Common myeloid progenitor, CD34-positive (primary cell): Measurements from ENCODE around the gene PVALEF.

ENCODE experiments used
- CTCF ChIA-PET: fragments of 350-600 bp; sonication (Branson Sonifier 250); formaldehyde crosslinking; loops from one replicate; lab custom pipeline; 2021; ENCODE audit warnings: antibody characterized with exemption; lab: Charles Lee
- POLR2A ChIA-PET: fragments of 350-600 bp; sonication (Branson Sonifier 250); formaldehyde crosslinking; loops from one replicate; lab custom pipeline; 2021; ENCODE audit warnings: antibody characterized with exemption; lab: Charles Lee
- DNase-seq, 3 donors: peaks; one replicate each; pipeline versions ENCODE4 v3.0.0 to v3.0.0-alpha.2; 2013
- H3K27ac ChIP-seq, 2 experiments: 1 replicate in 1 of 2; 2 replicates in 1 of 2; pipeline ENCODE4 v1.7.0; 2013; ENCODE audit warnings: inconsistent platforms in 2 of 2, low read length in 2 of 2, mild to moderate bottlenecking in 2 of 2, low read depth in 1 of 2, moderate library complexity in 1 of 2; ENCODE audit not compliant: severe bottlenecking in 2 of 2, insufficient read depth in 1 of 2, poor library complexity in 1 of 2
- H3K27me3 ChIP-seq, 5 experiments: replicated peaks in 2 of 5; 1 replicate in 3 of 5; 2 replicates in 2 of 5; pipeline versions ENCODE4 v1.6.1 to v1.7.0; 2013; ENCODE audit warnings: low read length in 4 of 5, mild to moderate bottlenecking in 2 of 5, moderate library complexity in 2 of 5, inconsistent platforms in 1 of 5; ENCODE audit not compliant: insufficient read depth in 5 of 5, control insufficient read depth in 4 of 5
- H3K36me3 ChIP-seq, 4 experiments: 1 replicate in 2 of 4; 2 replicates in 2 of 4; pipeline versions ENCODE4 v1.6.1 to v1.7.0; 2013; ENCODE audit warnings: low read length in 3 of 4, control low read depth in 1 of 4, mild to moderate bottlenecking in 1 of 4; ENCODE audit not compliant: control insufficient read depth in 4 of 4, insufficient read depth in 4 of 4
- H3K4me1 ChIP-seq, 4 experiments: 1 replicate in 3 of 4; 2 replicates in 1 of 4; pipeline versions ENCODE4 v1.6.1 to v1.7.1; 2013; ENCODE audit warnings: low read length in 3 of 4, mild to moderate bottlenecking in 3 of 4, control low read depth in 1 of 4, inconsistent platforms in 1 of 4, moderate library complexity in 1 of 4; ENCODE audit not compliant: control insufficient read depth in 4 of 4, insufficient read depth in 4 of 4; ENCODE audit errors: control extremely low read depth in 1 of 4
- H3K4me3 ChIP-seq, 7 experiments: 1 replicate in 4 of 7; 2 replicates in 3 of 7; pipeline versions ENCODE4 v1.5.1 to v1.7.0; 2013; ENCODE audit warnings: mild to moderate bottlenecking in 7 of 7, low read length in 6 of 7, moderate library complexity in 6 of 7, inconsistent platforms in 2 of 7, low read depth in 2 of 7, control low read depth in 1 of 7; ENCODE audit not compliant: insufficient read depth in 4 of 7, control insufficient read depth in 1 of 7; ENCODE audit errors: extremely low read depth in 1 of 7
- H3K9me3 ChIP-seq, 5 experiments: 1 replicate in 4 of 5; 2 replicates in 1 of 5; pipeline versions ENCODE4 v1.6.1 to v1.7.1; 2013; ENCODE audit warnings: low read length in 4 of 5, mild to moderate bottlenecking in 2 of 5, inconsistent platforms in 1 of 5, low read depth in 1 of 5, moderate library complexity in 1 of 5; ENCODE audit not compliant: control insufficient read depth in 4 of 5, insufficient read depth in 2 of 5; ENCODE audit errors: control extremely low read depth in 1 of 5
- WGBS: methylation state at CpG from one replicate; pipeline ENCODE4 v1.1.5; 2013; ENCODE audit not compliant: insufficient coverage; 5-methylcytosine and 5-hydroxymethylcytosine counted together

PVALEF gene

DNA sequence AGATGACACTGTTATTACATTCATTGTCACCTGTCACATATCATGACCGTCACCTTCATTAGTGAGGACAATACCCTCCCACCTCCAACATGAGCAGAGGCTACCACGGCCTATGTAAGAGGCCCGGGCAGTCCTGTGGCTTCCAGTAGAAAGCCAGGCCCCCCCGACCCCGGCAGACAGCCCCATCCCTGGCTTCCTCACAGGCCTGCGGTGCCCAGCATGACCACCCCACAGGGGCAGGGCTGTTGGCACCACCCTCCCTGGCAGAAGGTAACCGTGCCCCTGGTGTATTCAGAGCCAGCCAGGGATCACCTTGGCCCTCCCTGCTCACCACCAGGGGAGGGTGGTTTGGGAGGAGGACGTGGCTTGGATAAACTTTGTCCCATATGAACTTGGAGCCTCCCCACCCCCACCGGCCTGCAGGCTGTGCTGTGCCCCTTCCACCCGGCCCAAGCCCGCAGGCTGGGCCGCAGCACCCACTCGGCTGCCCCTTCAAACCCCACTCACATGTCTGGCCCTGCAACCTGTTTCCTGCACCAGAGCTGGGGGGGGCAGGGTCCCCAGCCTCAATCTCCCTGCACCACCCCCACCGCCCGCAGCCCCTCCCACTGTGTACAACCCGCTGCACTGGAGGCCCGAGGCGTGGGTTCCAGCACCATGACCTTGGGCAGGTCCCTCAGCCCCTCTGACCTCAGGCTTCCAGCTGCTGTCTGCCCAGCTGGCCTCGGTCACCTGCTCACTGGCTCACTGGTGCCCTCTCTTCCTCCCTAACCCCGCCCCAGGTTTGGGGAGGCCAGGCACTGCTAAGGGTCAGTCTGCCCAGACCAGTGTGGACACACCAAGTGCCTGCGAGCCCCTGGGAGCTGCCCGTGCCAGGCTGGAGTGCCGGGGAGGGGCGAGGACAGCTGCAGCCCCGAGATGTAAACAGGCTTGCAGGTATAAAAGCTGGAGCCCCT, 13.1 kb downstream of the PVALEF start:
- WGBS = 88% methylated on average over 18 of the region's 25 CpGs
- Histone ChIP-seq H3K36me3 (no peaks in the 10 kb centered on the region), H3K4me1 (no peaks in the 10 kb centered on the region), H3K4me3 (no peak overlapping the region), H3K27me3 (peaks cover 0 to 3% (median 0%) of the 10 kb centered on the region in 5 experiments), H3K27ac (no peak overlapping the region), H3K9me3 (peaks cover 0 to 3% (median 0%) of the 10 kb centered on the region in 5 experiments)
- no peak for DNase-seq
- ChIA-PET POLR2A (no interaction called here), CTCF (interaction anchor here (0.7 to 2.3 kb wide), 4 partner anchors 20 to 69 kb away, joined by 3 to 11 read pairs (median 3); no protein-coding TSS in a partner anchor)

DNA sequence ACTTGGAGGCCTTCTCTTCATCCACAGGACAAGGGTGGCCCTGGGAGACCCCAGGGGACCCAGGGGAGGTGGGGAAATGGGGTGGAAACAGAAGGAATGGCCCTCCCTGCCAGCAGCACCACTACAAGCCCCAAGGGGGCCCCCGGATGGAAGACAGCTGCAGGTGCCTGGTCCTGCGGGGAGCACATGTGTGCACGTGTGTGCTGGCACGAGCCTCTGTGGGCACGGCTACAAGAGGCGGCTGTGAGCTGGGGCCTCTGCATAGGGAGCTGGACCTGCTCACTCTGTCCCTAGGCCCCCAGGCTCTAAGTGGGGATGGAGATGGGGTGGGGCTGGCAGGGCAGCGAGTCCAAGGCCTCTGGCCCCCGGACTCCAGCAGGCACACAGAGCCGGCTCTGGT, 13.9 kb downstream of the PVALEF start:
- H3K9me3 ChIP-seq = peaks cover 0 to 3% (median 0%) of the 10 kb centered on the region in 5 experiments
- CTCF ChIA-PET = interaction anchor here (1.5 to 2.3 kb wide), 2 partner anchors 32 to 36 kb away, joined by 3 to 11 read pairs; no protein-coding TSS in a partner anchor
- peaks cover 0 to 10% (median 0%) of the 10 kb centered on the region in 5 experiments for H3K27me3 ChIP-seq
- H3K27ac ChIP-seq = no peak overlapping the region
- 93% methylated on average over 8 of the region's 9 CpGs for WGBS
- H3K4me3 ChIP-seq = no peak overlapping the region
- H3K4me1 ChIP-seq = no peaks in the 10 kb centered on the region
- POLR2A ChIA-PET = no interaction called here
- no peaks in the 10 kb centered on the region for H3K36me3 ChIP-seq
- DNase-seq = no peak

DNA sequence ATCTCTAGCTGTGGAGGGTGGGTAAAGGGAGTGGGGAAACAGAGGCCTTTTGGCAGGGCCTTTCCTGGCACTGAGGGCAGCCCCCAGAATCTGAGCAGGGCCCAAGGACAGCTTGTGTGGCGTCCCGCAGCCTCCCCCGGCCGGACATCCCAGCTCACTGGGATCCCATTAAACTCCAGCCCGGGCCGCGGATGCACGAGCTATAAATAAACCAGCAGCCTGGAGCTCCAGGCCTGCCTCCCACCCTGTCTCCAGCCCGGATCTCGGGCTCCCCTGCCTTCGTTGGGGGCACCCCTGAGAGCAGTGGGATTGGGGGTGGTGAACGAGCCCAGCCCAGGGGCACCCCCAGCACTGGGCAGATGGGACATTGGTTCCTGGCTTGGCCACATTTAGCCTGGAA, 14.6 kb downstream of the PVALEF start:
- no peaks in the 10 kb centered on the region for H3K4me1 ChIP-seq
- ChIA-PET CTCF (interaction anchor here (0.8 to 2.3 kb wide), 2 partner anchors 21 to 37 kb away, joined by 5 to 11 read pairs; no protein-coding TSS in a partner anchor), POLR2A (interaction anchor here (0.7 kb wide), 1 partner anchor 18 kb away, joined by 4 read pairs; no protein-coding TSS in a partner anchor)
- WGBS = 91% methylated on average over 12 of the region's 12 CpGs
- H3K9me3 ChIP-seq = peaks cover 0 to 3% (median 0%) of the 10 kb centered on the region in 5 experiments
- DNase-seq = no peak
- no peaks in the 10 kb centered on the region for H3K36me3 ChIP-seq
- peaks cover 0 to 16% (median 0%) of the 10 kb centered on the region in 5 experiments for H3K27me3 ChIP-seq
- no peak overlapping the region for H3K4me3 ChIP-seq
- no peak overlapping the region for H3K27ac ChIP-seq

DNA sequence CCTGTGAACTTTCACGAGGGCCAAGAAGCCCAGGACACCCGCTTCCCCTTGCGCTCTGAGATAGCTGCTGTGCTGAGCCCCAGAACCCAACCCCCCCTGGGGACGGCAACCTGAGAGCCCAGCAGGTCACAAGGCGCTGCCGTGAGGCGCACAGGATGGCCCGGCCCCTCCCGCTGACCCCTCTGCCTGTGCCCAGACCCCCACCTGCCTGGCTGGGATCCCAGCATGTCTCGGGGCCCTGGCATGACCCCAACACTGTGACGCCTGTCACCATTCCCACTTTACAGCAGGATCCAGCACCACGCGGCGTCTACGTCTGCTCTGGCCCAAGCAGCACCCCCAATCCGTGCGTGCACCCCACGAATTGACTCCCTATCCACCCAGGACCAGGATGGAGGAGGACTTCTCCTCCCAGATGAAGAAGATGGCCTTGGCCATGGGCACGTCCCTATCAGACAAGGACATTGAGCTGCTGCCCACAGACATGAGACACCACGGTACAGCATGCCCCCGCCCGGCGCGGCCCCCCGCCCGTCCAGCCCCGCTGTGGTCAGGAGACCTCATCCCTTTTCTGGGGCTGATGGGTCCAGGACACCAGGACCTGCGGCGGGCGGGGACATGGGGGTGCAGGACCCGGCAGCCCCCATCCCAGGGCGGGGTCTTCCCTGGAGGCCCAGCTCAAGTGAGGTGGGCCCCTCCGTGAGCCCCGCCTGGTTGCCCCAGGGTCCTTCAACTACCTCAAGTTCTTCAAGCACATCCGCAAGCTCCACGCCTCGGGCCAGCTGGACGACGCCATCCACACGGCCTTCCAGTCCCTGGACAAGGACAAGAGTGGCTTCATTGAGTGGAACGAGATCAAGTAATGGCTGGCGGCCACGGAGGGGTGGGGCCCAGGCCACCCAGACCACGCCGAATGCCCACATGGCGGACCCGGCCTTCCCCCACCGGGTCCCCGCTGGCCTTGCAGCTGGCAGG, 15.8 kb downstream of the PVALEF start:
- no peaks in the 10 kb centered on the region for H3K9me3 ChIP-seq
- 96% methylated on average over 35 of the region's 49 CpGs for WGBS
- POLR2A ChIA-PET = no interaction called here
- H3K36me3 ChIP-seq = no peaks in the 10 kb centered on the region
- H3K4me3 ChIP-seq = no peak overlapping the region
- H3K27ac ChIP-seq = no peak overlapping the region
- CTCF ChIA-PET = interaction anchor here (1.4 to 2.3 kb wide), 3 partner anchors 11 to 38 kb away, joined by 3 to 11 read pairs (median 4); no protein-coding TSS in a partner anchor
- no peak for DNase-seq
- H3K27me3 ChIP-seq = peaks cover 0 to 22% (median 0%) of the 10 kb centered on the region in 5 experiments
- H3K4me1 ChIP-seq = no peaks in the 10 kb centered on the region

- no peak overlapping the region for H3K27ac ChIP-seq
- no peak for DNase-seq
- no peaks in the 10 kb centered on the region for H3K36me3 ChIP-seq
- 92% methylated on average over 19 of the region's 19 CpGs for WGBS
- no peak overlapping the region for H3K4me3 ChIP-seq
- POLR2A ChIA-PET = no interaction called here
- H3K9me3 ChIP-seq = no peaks in the 10 kb centered on the region
- H3K4me1 ChIP-seq = no peaks in the 10 kb centered on the region
- CTCF ChIA-PET = interaction anchor here (1.0 to 1.5 kb wide), 3 partner anchors 10 to 35 kb away, joined by 3 to 4 read pairs (median 3); no protein-coding TSS in a partner anchor
- H3K27me3 ChIP-seq = peaks cover 0 to 22% (median 0%) of the 10 kb centered on the region in 5 experiments
Observed at GRCh38 chr17:81181811-81182185, 16.5 kb downstream of the PVALEF start.

DNA sequence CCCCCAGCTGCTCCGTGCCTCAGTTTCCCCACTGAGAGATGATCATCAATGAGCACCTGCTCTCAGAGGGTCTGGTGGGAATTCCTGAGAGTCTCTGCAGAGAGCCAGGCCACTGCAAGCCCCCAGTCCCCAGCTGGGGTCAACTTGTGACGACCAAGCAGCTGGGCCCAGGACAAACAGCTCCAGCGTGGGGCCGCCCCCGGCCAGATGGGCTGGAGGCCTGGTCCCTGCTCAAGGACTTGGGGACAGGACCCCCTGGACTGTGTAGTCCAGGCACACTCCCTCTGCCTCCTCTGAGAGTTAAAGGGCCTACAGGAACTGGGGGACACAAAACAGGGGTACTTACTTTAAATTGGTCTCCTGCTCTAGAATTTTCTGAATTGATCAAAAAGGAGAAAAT, 17.3 kb downstream of the PVALEF start:
- POLR2A ChIA-PET = no interaction called here
- Histone ChIP-seq H3K27me3 (peaks cover 0 to 22% (median 0%) of the 10 kb centered on the region in 5 experiments), H3K27ac (no peak overlapping the region), H3K36me3 (no peaks in the 10 kb centered on the region), H3K4me1 (no peaks in the 10 kb centered on the region), H3K4me3 (no peak overlapping the region), H3K9me3 (no peaks in the 10 kb centered on the region)
- 98% methylated on average over 5 of the region's 5 CpGs for WGBS
- no peak for DNase-seq
- CTCF ChIA-PET = interaction anchor here (1.0 to 1.5 kb wide), 3 partner anchors 9 to 34 kb away, joined by 3 to 4 read pairs (median 3); no protein-coding TSS in a partner anchor
